Natural killer cell treated with Interleukin-12 subunit alpha and Interleukin-12 subunit beta and Interleukin-15 and Interleukin-18, amount 100 ng/mL, for 72 hours (primary cell): Measurements from ENCODE around the gene CCDC178. TPM values are rescaled to one million over a fixed set of nuclear protein-coding genes. Genes with fewer than 3 reads are reported as not detected.

Experiments
- ATAC-seq, 2 donors: fragments of 150-1000 bp; cut with Tn5 transposase in 1 of 2; sonication (Bioruptor Pico), chemical (Tn5 transposase) in 1 of 2; 2 replicates each; pipeline ENCODE4 v1.10.0; 2021
- DNase-seq: peaks from one replicate; pipeline ENCODE4 v3.0.0; 2022; ENCODE audit warnings: low spot score
- H3K27ac Mint-ChIP-seq, 2 donors: 1 replicate in 1 of 2; 2 replicates in 1 of 2; pipeline ENCODE4 v1.8.0; 2022; ENCODE audit warnings: mixed read lengths in 2 of 2, mild to moderate bottlenecking in 1 of 2, moderate library complexity in 1 of 2
- H3K27me3 Mint-ChIP-seq, 2 donors: 1 replicate in 1 of 2; 2 replicates in 1 of 2; pipeline ENCODE4 v1.8.0; 2022; ENCODE audit warnings: mixed read lengths in 2 of 2
- H3K36me3 Mint-ChIP-seq: one replicate; pipeline ENCODE4 v1.8.0; 2022; ENCODE audit warnings: mixed read lengths
- H3K4me1 Mint-ChIP-seq, 2 donors: 1 replicate in 1 of 2; 2 replicates in 1 of 2; pipeline ENCODE4 v1.8.0; 2022; ENCODE audit warnings: low read depth in 2 of 2, mixed read lengths in 2 of 2, mild to moderate bottlenecking in 1 of 2
- H3K4me3 Mint-ChIP-seq: one replicate; pipeline ENCODE4 v1.8.0; 2022; ENCODE audit warnings: mixed read lengths
- H3K9me3 Mint-ChIP-seq: 2 replicates; pipeline ENCODE4 v1.8.0; 2022; ENCODE audit warnings: mixed read lengths
- total RNA-seq, 2 donors: library from RNA; stranded (reverse); gene quantifications; one replicate each; pipeline ENCODE4 v1.2.3, GENCODE V29; 2022

The CCDC178 gene
- total RNA-seq, 2 donors from 2014 or later, result not detected

- Mint-ChIP-seq H3K4me3 (no peak overlapping the region), H3K9me3 (peaks cover 24% of the 10 kb centered on the region), H3K4me1 (no peaks in the 10 kb centered on the region), H3K36me3 (peaks cover 5% of the 10 kb centered on the region), H3K27ac (no peak overlapping the region), H3K27me3 (no peaks in the 10 kb centered on the region)
- DNase-seq (no peak), ATAC-seq (no peak)
Measured at GRCh38 chr18:33239298-33239697, 201.2 kb downstream of the CCDC178 start.

GRCh38 chr18:33232318-33232626, 208.2 kb downstream of the CCDC178 start:
- Mint-ChIP-seq H3K4me3 (no peak overlapping the region), H3K4me1 (no peaks in the 10 kb centered on the region), H3K27ac (no peak overlapping the region), H3K27me3 (no peaks in the 10 kb centered on the region), H3K36me3 (no peaks in the 10 kb centered on the region), H3K9me3 (peaks cover 3% of the 10 kb centered on the region)
- no peak for ATAC-seq
- DNase-seq, result no peak

GRCh38 chr18:33231474-33232317, 208.8 kb downstream of the CCDC178 start:
- no peaks in the 10 kb centered on the region for H3K27me3 Mint-ChIP-seq
- no peaks in the 10 kb centered on the region for H3K36me3 Mint-ChIP-seq
- ATAC-seq, result no peak
- H3K4me3 Mint-ChIP-seq, result no peak overlapping the region
- H3K9me3 Mint-ChIP-seq, result peaks cover 3% of the 10 kb centered on the region
- DNase-seq, result peak; percentile 61
- H3K27ac Mint-ChIP-seq, result no peak overlapping the region
- no peaks in the 10 kb centered on the region for H3K4me1 Mint-ChIP-seq

GRCh38 chr18:33212363-33212762, 228.2 kb downstream of the CCDC178 start:
- Mint-ChIP-seq H3K9me3 (peaks cover 4% of the 10 kb centered on the region), H3K36me3 (no peaks in the 10 kb centered on the region), H3K27me3 (no peaks in the 10 kb centered on the region), H3K27ac (no peak overlapping the region), H3K4me1 (no peaks in the 10 kb centered on the region), H3K4me3 (no peak overlapping the region)
- DNase-seq, result no peak
- ATAC-seq, result no peak

- no peaks in the 10 kb centered on the region for H3K27me3 Mint-ChIP-seq
- H3K4me3 Mint-ChIP-seq, result no peak overlapping the region
- H3K9me3 Mint-ChIP-seq, result peaks cover 4% of the 10 kb centered on the region
- ATAC-seq, result no peak
- no peaks in the 10 kb centered on the region for H3K36me3 Mint-ChIP-seq
- DNase-seq, result no peak
- H3K27ac Mint-ChIP-seq, result no peak overlapping the region
- H3K4me1 Mint-ChIP-seq, result no peaks in the 10 kb centered on the region
Measured at GRCh38 chr18:33210575-33211189, 229.8 kb downstream of the CCDC178 start.

GRCh38 chr18:33205777-33206176, 234.7 kb downstream of the CCDC178 start:
- Mint-ChIP-seq H3K9me3 (peaks cover 14% of the 10 kb centered on the region), H3K36me3 (no peaks in the 10 kb centered on the region), H3K4me1 (no peaks in the 10 kb centered on the region), H3K4me3 (no peak overlapping the region), H3K27me3 (no peaks in the 10 kb centered on the region), H3K27ac (no peak overlapping the region)
- ATAC-seq (no peak), DNase-seq (no peak)

- peaks cover 10% of the 10 kb centered on the region for H3K9me3 Mint-ChIP-seq
- no peaks in the 10 kb centered on the region for H3K36me3 Mint-ChIP-seq
- no peak for DNase-seq
- no peak overlapping the region for H3K4me3 Mint-ChIP-seq
- no peaks in the 10 kb centered on the region for H3K4me1 Mint-ChIP-seq
- no peak overlapping the region for H3K27ac Mint-ChIP-seq
- H3K27me3 Mint-ChIP-seq, result no peaks in the 10 kb centered on the region
- no peak for ATAC-seq
Measured at GRCh38 chr18:33201509-33201926, 239.0 kb downstream of the CCDC178 start.

- Mint-ChIP-seq H3K27ac (no peak overlapping the region), H3K4me3 (no peak overlapping the region), H3K27me3 (no peaks in the 10 kb centered on the region), H3K9me3 (peaks cover under 1% of the 10 kb centered on the region), H3K36me3 (no peaks in the 10 kb centered on the region), H3K4me1 (no peaks in the 10 kb centered on the region)
- no peak for DNase-seq
- ATAC-seq, result no peak
Measured at GRCh38 chr18:33195795-33196194, 244.7 kb downstream of the CCDC178 start.

- peaks cover 6% of the 10 kb centered on the region for H3K9me3 Mint-ChIP-seq
- no peaks in the 10 kb centered on the region for H3K4me1 Mint-ChIP-seq
- no peaks in the 10 kb centered on the region for H3K36me3 Mint-ChIP-seq
- H3K27ac Mint-ChIP-seq, result no peak overlapping the region
- DNase-seq, result no peak
- H3K4me3 Mint-ChIP-seq, result no peak overlapping the region
- H3K27me3 Mint-ChIP-seq, result no peaks in the 10 kb centered on the region
- ATAC-seq, result no peak
Measured at GRCh38 chr18:33194793-33195192, 245.7 kb downstream of the CCDC178 start.

GRCh38 chr18:33184958-33185357, 255.6 kb downstream of the CCDC178 start:
- H3K27ac Mint-ChIP-seq, result no peak overlapping the region
- no peak for ATAC-seq
- H3K27me3 Mint-ChIP-seq, result no peaks in the 10 kb centered on the region
- DNase-seq, result no peak
- no peaks in the 10 kb centered on the region for H3K36me3 Mint-ChIP-seq
- H3K4me1 Mint-ChIP-seq, result no peaks in the 10 kb centered on the region
- no peak overlapping the region for H3K4me3 Mint-ChIP-seq
- H3K9me3 Mint-ChIP-seq, result peaks cover 6% of the 10 kb centered on the region

GRCh38 chr18:33184175-33184574, 256.3 kb downstream of the CCDC178 start:
- H3K27ac Mint-ChIP-seq, result no peak overlapping the region

GRCh38 chr18:33183136-33183535, 257.4 kb downstream of the CCDC178 start:
- Mint-ChIP-seq H3K27ac (no peak overlapping the region), H3K36me3 (no peaks in the 10 kb centered on the region), H3K9me3 (peaks cover 6% of the 10 kb centered on the region), H3K27me3 (no peaks in the 10 kb centered on the region), H3K4me1 (no peaks in the 10 kb centered on the region), H3K4me3 (no peak overlapping the region)
- ATAC-seq (no peak), DNase-seq (no peak)

More at GRCh38 chr18:33184175-33184574, 256.3 kb downstream of the CCDC178 start:
- no peaks in the 10 kb centered on the region for H3K27me3 Mint-ChIP-seq
- H3K36me3 Mint-ChIP-seq, result no peaks in the 10 kb centered on the region
- H3K9me3 Mint-ChIP-seq, result peaks cover 6% of the 10 kb centered on the region
- DNase-seq (no peak), ATAC-seq (no peak)
- H3K4me3 Mint-ChIP-seq, result no peak overlapping the region
- no peaks in the 10 kb centered on the region for H3K4me1 Mint-ChIP-seq

GRCh38 chr18:33181016-33181415, 259.5 kb downstream of the CCDC178 start:
- no peak overlapping the region for H3K27ac Mint-ChIP-seq
- no peak overlapping the region for H3K4me3 Mint-ChIP-seq
- no peak for DNase-seq
- no peak for ATAC-seq
- H3K9me3 Mint-ChIP-seq, result no peaks in the 10 kb centered on the region
- no peaks in the 10 kb centered on the region for H3K27me3 Mint-ChIP-seq
- H3K36me3 Mint-ChIP-seq, result no peaks in the 10 kb centered on the region
- no peaks in the 10 kb centered on the region for H3K4me1 Mint-ChIP-seq

GRCh38 chr18:33169218-33169617, 271.3 kb downstream of the CCDC178 start:
- DNase-seq, result no peak
- peaks cover 4% of the 10 kb centered on the region for H3K9me3 Mint-ChIP-seq

More at GRCh38 chr18:33169218-33169617, 271.3 kb downstream of the CCDC178 start:
- Mint-ChIP-seq H3K4me3 (no peak overlapping the region), H3K27ac (no peak overlapping the region), H3K36me3 (no peaks in the 10 kb centered on the region), H3K27me3 (no peaks in the 10 kb centered on the region), H3K4me1 (no peaks in the 10 kb centered on the region)
- ATAC-seq, result no peak
